ENCODE data around the gene CCDC92.

DNA sequence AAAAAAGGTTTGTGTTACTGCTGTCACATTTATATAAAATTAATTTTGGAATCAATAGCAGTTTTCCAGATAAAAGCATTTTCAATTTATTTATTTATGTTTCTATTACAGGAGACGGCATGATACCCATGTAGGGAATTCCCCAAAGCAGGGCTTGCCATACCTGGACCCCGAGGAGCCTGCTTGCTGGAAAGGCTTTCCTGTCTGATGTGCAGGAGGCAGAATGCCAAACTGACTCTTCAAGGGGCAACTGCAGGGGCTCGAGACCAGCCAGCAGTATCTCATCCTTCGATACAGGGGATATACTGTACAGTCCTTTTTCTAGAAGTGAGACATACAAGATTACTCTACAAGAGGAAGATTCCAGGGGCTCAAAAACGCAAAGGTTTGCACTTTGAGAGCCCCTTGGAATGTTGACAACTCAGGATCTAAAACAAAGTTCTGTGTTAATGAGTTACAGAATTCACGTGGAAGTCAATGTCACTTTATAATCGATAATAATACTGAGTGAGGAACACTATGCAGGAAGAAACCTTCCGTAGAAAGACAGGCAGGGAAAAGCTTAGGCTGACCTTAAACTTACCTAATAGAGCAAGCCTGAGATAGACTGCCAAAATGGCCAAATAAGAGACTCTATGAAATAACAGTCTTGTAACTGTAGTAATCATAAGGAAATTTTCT, 38.9 kb upstream of the CCDC92 start:
- TF ChIP-seq, protein P1, sequence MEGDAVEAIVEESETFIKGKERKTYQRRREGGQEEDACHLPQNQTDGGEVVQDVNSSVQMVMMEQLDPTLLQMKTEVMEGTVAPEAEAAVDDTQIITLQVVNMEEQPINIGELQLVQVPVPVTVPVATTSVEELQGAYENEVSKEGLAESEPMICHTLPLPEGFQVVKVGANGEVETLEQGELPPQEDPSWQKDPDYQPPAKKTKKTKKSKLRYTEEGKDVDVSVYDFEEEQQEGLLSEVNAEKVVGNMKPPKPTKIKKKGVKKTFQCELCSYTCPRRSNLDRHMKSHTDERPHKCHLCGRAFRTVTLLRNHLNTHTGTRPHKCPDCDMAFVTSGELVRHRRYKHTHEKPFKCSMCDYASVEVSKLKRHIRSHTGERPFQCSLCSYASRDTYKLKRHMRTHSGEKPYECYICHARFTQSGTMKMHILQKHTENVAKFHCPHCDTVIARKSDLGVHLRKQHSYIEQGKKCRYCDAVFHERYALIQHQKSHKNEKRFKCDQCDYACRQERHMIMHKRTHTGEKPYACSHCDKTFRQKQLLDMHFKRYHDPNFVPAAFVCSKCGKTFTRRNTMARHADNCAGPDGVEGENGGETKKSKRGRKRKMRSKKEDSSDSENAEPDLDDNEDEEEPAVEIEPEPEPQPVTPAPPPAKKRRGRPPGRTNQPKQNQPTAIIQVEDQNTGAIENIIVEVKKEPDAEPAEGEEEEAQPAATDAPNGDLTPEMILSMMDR (IDR thresholded peaks at IDR 0.05): no peak
- TF ChIP-seq POLR2A (IDR thresholded peaks at IDR 0.05): no peak

All from uterus (tissue), 2 donors.